ENCODE results near the gene CD22.

Gene CD22

GRCh38 chr19:35303357-35303915 is 25.6 kb upstream of the CD22 start:
- TF ChIP-seq CTCF (conservative IDR thresholded peaks at IDR 0.05) (no peak), ZFX (IDR thresholded peaks at IDR 0.05) (no peak)
- H3K27ac ChIP-seq = no peak overlapping the region

- no peak overlapping the region for H3K27ac ChIP-seq
- no peak for TF ChIP-seq CTCF (conservative IDR thresholded peaks at IDR 0.05)
- TF ChIP-seq ZFX (IDR thresholded peaks at IDR 0.05) = no peak
These were observed 25.0 kb upstream of the CD22 start for GRCh38 chr19:35304036-35304435.

- no peak for TF ChIP-seq ZFX (IDR thresholded peaks at IDR 0.05)
- no peak for TF ChIP-seq CTCF (conservative IDR thresholded peaks at IDR 0.05)
- no peak overlapping the region for H3K27ac ChIP-seq
These were observed 23.8 kb upstream of the CD22 start for GRCh38 chr19:35305181-35305580.

GRCh38 chr19:35306473-35307246 is 22.3 kb upstream of the CD22 start:
- H3K27ac ChIP-seq = no peak overlapping the region

GRCh38 chr19:35307931-35308330 is 21.1 kb upstream of the CD22 start:
- H3K27ac ChIP-seq = no peak overlapping the region

More at GRCh38 chr19:35306473-35307246, 22.3 kb upstream of the CD22 start:
- TF ChIP-seq CTCF (conservative IDR thresholded peaks at IDR 0.05) (no peak), ZFX (IDR thresholded peaks at IDR 0.05) (no peak)

GRCh38 chr19:35308910-35309309 is 20.1 kb upstream of the CD22 start:
- no peak overlapping the region for H3K27ac ChIP-seq
- TF ChIP-seq ZFX (IDR thresholded peaks at IDR 0.05) (no peak), CTCF (conservative IDR thresholded peaks at IDR 0.05) (no peak)

More at GRCh38 chr19:35307931-35308330, 21.1 kb upstream of the CD22 start:
- TF ChIP-seq ZFX (IDR thresholded peaks at IDR 0.05) (no peak), CTCF (conservative IDR thresholded peaks at IDR 0.05) (no peak)

- no peak overlapping the region for H3K27ac ChIP-seq
- no peak for TF ChIP-seq ZFX (IDR thresholded peaks at IDR 0.05)
- no peak for TF ChIP-seq CTCF (conservative IDR thresholded peaks at IDR 0.05)
These were observed 19.3 kb upstream of the CD22 start for GRCh38 chr19:35309481-35310279.

All from C4-2B (cell line).